Lower leg skin (tissue), 3 donors: ENCODE measurements around the gene SLX9.

Source experiments
- POLR2A ChIP-seq, 2 donors: fragments of 450-650 bp; IDR thresholded peaks; one replicate each; pipeline ENCODE4 v1.6.1; 2016 to 2017; ENCODE audit warnings: antibody characterized with exemption in 2 of 2, mild to moderate bottlenecking in 1 of 2, moderate library complexity in 1 of 2
- TF ChIP-seq, protein P1 (sequence below), 3 donors: fragments of 450-650 bp; IDR thresholded peaks; one replicate each; pipeline ENCODE4 v1.5.1; 2016; ENCODE audit warnings: antibody characterized with exemption in 3 of 3, mild to moderate bottlenecking in 3 of 3, moderate library complexity in 2 of 3

DNA sequence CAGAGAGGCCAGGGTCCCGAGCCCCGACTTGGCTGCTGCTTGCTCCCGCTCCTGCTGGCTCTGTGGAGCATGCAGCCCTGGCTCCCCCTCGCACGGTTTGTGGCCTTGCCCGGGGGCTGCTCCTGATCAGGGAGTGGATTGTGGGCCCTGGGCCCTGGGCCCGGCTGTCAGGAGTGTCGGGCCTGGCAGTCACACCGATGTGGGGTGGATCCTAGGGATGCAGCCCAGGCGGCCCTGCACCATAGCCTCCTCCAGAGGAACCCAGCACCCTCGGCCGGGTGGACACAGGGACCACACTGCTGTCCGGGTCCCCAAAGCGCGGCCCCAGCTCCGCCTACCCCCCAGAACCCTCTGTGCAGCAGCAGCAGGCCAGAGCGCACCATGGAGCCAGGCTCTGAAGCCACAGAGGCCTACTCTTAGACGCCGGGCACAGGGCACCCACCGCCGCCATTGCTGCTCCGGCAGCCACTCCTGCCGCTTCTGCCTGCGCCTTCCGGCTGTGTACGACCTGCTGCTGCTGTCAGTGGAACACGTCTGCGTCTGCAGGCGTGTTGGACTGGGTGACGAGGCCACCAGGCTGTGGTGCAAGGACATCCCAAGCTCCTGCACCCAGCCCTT is 9.4 kb downstream of the SLX9 start:
- no peak for TF ChIP-seq POLR2A (IDR thresholded peaks at IDR 0.05)
- TF ChIP-seq, protein P1, sequence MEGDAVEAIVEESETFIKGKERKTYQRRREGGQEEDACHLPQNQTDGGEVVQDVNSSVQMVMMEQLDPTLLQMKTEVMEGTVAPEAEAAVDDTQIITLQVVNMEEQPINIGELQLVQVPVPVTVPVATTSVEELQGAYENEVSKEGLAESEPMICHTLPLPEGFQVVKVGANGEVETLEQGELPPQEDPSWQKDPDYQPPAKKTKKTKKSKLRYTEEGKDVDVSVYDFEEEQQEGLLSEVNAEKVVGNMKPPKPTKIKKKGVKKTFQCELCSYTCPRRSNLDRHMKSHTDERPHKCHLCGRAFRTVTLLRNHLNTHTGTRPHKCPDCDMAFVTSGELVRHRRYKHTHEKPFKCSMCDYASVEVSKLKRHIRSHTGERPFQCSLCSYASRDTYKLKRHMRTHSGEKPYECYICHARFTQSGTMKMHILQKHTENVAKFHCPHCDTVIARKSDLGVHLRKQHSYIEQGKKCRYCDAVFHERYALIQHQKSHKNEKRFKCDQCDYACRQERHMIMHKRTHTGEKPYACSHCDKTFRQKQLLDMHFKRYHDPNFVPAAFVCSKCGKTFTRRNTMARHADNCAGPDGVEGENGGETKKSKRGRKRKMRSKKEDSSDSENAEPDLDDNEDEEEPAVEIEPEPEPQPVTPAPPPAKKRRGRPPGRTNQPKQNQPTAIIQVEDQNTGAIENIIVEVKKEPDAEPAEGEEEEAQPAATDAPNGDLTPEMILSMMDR (IDR thresholded peaks at IDR 0.05) = no peak
